ENCODE data around the gene CACNA1G.
A peak's percentile ranks its signal among the peaks of the same experiment; 100 is the strongest.

Gene CACNA1G

DNA sequence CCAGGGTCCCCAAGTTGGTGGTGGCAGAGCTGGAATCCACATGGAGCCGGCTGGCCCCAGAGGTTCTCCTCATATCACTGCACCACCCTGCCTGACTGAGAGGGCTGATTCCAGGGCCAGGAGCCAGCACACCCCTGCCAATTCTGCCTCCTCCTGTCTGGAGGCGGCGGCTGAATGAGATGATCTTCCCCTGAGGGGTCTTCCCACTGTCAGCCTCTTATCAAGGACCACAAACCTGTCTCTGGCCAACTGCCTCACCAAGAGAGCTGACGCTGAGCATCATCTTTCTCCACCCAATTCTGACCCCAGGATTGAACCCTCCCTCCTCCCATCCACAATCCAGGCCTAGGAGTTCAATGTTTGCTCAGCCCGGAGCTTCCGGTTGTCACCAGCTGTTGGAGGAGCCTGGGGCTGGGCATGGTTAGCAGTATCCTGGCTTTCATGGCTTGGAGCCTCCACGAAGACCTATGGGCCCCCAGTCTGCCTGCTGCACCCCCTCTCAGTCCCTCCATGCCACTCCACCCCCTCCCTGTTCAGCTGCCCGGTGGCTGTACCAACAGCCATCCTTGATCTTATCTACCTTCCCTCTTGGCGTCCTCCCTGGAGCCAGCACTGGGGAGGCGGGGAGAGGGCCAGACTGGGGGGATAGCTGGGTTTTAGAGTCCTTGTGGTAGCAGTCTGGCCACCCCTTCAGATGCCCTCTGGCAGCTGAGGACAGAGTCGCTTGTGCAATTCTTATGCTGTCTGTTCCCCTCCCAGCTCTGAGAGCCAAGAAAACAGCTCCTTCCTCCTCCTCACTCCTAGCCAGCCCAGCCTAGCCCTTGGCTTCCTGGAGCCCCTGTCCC lies 99.7 kb downstream of the CACNA1G start:
- DNase-seq, result peak in 1 of 2 donors; percentile 54

DNA sequence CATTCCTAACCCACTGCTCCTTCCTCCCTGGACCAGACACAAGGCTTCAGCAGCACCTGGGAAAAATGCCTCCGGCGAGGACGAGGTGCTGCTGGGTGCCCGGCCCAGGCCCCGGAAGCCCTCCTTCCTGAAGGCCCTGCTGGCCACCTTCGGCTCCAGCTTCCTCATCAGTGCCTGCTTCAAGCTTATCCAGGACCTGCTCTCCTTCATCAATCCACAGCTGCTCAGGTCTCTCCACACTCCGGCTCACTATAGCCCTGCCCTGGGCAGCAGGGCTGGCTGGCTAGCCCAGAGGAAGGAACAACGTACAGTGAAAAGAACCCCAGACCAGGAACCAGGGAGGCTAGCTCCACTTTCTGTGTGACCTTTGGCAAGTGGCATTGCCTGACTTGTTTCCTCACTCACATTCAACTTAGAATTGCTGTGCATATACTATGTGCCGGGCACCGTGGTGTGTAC lies 100.4 kb downstream of the CACNA1G start:
- H3K36me3 ChIP-seq, result no peaks in the 10 kb centered on the region
- H3K9me3 ChIP-seq, result no peaks in the 10 kb centered on the region
- peak overlapping the region; percentile 52 to 53 for H3K27ac ChIP-seq
- TF ChIP-seq, protein P1, sequence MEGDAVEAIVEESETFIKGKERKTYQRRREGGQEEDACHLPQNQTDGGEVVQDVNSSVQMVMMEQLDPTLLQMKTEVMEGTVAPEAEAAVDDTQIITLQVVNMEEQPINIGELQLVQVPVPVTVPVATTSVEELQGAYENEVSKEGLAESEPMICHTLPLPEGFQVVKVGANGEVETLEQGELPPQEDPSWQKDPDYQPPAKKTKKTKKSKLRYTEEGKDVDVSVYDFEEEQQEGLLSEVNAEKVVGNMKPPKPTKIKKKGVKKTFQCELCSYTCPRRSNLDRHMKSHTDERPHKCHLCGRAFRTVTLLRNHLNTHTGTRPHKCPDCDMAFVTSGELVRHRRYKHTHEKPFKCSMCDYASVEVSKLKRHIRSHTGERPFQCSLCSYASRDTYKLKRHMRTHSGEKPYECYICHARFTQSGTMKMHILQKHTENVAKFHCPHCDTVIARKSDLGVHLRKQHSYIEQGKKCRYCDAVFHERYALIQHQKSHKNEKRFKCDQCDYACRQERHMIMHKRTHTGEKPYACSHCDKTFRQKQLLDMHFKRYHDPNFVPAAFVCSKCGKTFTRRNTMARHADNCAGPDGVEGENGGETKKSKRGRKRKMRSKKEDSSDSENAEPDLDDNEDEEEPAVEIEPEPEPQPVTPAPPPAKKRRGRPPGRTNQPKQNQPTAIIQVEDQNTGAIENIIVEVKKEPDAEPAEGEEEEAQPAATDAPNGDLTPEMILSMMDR (IDR thresholded peaks at IDR 0.05), result no peak
- H3K27me3 ChIP-seq, result no peaks in the 10 kb centered on the region
- DNase-seq, result no peak
- H3K4me1 ChIP-seq, result peaks cover 0 to 36% (median 33%) of the 10 kb centered on the region in 4 donors
- intact Hi-C loops (cut with DNase I; ENCODE audit: low total_unique reads), result no loop called here
- H3K4me3 ChIP-seq, result no peak overlapping the region

More for the DNA sequence above, 99.7 kb downstream of the CACNA1G start:
- H3K4me1 ChIP-seq, result peaks cover 0 to 36% (median 33%) of the 10 kb centered on the region in 4 donors
- H3K27ac ChIP-seq, result peak overlapping the region; percentile 52 to 53
- H3K4me3 ChIP-seq, result no peak overlapping the region
- H3K9me3 ChIP-seq, result no peaks in the 10 kb centered on the region
- intact Hi-C loops (cut with DNase I; ENCODE audit: low total_unique reads), result no loop called here
- TF ChIP-seq, protein P1 (IDR thresholded peaks at IDR 0.05), result no peak
- H3K36me3 ChIP-seq, result no peaks in the 10 kb centered on the region
- no peaks in the 10 kb centered on the region for H3K27me3 ChIP-seq

DNA sequence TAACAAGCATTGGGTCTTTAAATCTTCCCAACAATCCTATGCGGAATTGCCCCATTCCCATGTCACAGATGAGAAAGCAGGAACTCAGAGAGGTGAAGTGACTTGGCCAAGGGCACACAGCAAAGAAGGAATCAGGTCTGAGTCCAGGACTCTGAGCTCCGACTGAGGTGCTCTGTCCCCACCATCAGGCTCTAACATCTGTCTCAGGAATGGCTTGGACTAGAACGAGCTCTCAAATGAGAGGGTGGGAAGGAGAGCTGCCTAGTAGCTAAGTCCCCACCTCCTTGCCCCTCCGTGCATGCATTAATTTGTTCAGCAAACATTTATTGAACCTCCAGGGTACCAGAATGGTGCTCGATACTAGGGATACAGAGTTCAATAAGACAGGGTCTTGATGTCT lies 100.8 kb downstream of the CACNA1G start:
- no peak for DNase-seq
- Histone ChIP-seq H3K4me3 (no peak overlapping the region), H3K9me3 (no peaks in the 10 kb centered on the region), H3K4me1 (peaks cover 0 to 36% (median 33%) of the 10 kb centered on the region in 4 donors), H3K36me3 (no peaks in the 10 kb centered on the region), H3K27me3 (no peaks in the 10 kb centered on the region), H3K27ac (peak overlapping the region; percentile 52 to 53)
- TF ChIP-seq, protein P1 (IDR thresholded peaks at IDR 0.05), result no peak
- intact Hi-C loops (cut with DNase I; ENCODE audit: low total_unique reads), result no loop called here

DNA sequence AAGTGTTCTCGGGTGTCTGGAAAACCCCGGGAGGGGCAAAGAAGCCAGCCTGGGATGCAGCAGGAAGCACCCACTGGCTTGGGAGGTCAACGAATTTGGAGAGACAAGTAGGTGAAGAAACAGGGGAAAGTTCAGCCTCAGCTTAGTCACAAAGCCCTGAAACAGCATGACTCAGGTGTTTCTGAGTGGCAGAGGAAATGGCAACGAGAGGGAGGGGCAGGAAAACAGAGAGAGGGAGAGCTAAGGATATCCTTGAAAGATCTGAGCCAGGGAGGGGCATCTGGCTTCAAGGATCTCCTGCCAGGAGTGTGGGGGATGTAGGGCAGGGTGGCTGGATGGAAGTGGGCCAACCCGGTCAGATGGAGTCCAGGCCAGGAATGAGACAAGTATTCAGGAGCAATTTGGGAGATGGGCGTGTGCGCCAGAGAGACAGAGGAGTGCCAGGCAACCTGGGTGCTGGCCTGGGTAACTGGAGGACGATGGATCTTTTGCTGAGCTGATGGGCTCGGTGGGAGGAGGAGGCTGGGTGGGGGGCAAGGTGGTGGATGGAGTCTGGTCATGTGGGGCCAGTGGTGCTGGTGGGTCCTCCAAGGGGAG lies 101.4 kb downstream of the CACNA1G start:
- no peaks in the 10 kb centered on the region for H3K27me3 ChIP-seq
- no peaks in the 10 kb centered on the region for H3K36me3 ChIP-seq
- no peaks in the 10 kb centered on the region for H3K9me3 ChIP-seq
- H3K4me3 ChIP-seq, result no peak overlapping the region
- peak overlapping the region; percentile 52 to 53 for H3K27ac ChIP-seq
- peaks cover 0 to 36% (median 33%) of the 10 kb centered on the region in 4 donors for H3K4me1 ChIP-seq
- intact Hi-C loops (cut with DNase I; ENCODE audit: low total_unique reads), result no loop called here
- TF ChIP-seq, protein P1 (IDR thresholded peaks at IDR 0.05), result no peak
- DNase-seq, result peak; percentile 30 to 73

DNA sequence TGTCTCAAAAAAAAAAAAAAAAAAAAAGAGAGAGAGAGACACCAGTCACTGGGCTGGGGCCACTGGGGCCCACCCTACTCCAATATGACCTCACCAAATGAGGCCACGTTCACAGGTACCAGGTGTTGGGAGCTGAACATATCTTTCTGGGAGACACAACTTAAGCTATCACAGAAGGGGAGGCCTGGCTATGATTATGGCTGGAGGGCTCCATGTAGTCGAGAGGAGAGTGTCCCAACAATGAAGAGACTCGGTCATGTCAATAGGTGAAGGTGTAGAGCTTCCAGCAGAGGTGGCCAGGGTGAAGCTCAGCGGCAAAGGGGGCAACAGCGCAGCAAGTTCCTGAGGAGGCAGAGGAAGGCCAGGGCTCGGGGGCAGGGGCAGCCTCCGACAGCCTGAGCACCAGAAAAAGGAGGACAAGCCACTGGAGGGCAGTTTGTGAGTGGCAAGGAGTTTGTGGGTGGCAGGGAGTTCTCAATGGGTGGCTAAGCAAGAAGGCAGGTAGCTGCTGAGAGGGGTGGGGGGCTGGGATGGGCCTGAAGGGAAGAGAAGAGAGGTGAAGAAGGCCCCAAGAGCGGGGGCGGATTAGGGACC lies 102.2 kb downstream of the CACNA1G start:
- TF ChIP-seq, protein P1 (IDR thresholded peaks at IDR 0.05), result no peak
- H3K4me1 ChIP-seq, result peaks cover 0 to 36% (median 33%) of the 10 kb centered on the region in 4 donors

More for the DNA sequence above, 102.2 kb downstream of the CACNA1G start:
- Histone ChIP-seq H3K27ac (peak overlapping the region in 1 of 2 donors; percentile 52), H3K27me3 (no peaks in the 10 kb centered on the region), H3K9me3 (no peaks in the 10 kb centered on the region), H3K4me3 (no peak overlapping the region), H3K36me3 (no peaks in the 10 kb centered on the region)
- DNase-seq, result no peak
- intact Hi-C loops (cut with DNase I; ENCODE audit: low total_unique reads), result no loop called here

All from tibial artery (tissue), 4 donors.